T-helper 2 cell treated with Interferon-gamma antibody and Interleukin-4, amounts not matched to agents 5 μg/mL and 100 μg/mL, for 36 hours (primary cell): ENCODE measurements around the gene MYO9B.
"Not testable (repeated sequence)": the region's sequence is repeated elsewhere in the genome, so short reads cannot be mapped to it uniquely, and the experiment has no call there.

ENCODE experiments used
- DNase-seq: peaks from one replicate; pipeline ENCODE4 v3.0.0; 2021; ENCODE audit warnings: low spot score
- H3K27ac Mint-ChIP-seq: one replicate; pipeline ENCODE4 v1.8.0; 2021; ENCODE audit warnings: mild to moderate bottlenecking, mixed read lengths
- H3K27me3 Mint-ChIP-seq: one replicate; pipeline ENCODE4 v1.8.0; 2021; ENCODE audit warnings: low read depth, mixed read lengths
- H3K36me3 Mint-ChIP-seq: one replicate; pipeline ENCODE4 v1.8.0; 2021; ENCODE audit warnings: low read depth, mixed read lengths
- H3K4me1 Mint-ChIP-seq: one replicate; pipeline ENCODE4 v1.8.0; 2021; ENCODE audit warnings: low read depth, mixed read lengths
- H3K4me3 Mint-ChIP-seq: one replicate; pipeline ENCODE4 v1.8.0; 2022; ENCODE audit warnings: mild to moderate bottlenecking, moderate library complexity, mixed read lengths
- H3K9me3 Mint-ChIP-seq: one replicate; pipeline ENCODE4 v1.8.0; 2021; ENCODE audit warnings: mixed read lengths

MYO9B gene

GRCh38 chr19:17145546-17146497, 70.2 kb downstream of the MYO9B start:
- no peak overlapping the region for H3K27ac Mint-ChIP-seq
- peaks cover 17% of the 10 kb centered on the region for H3K4me1 Mint-ChIP-seq
- no peak overlapping the region for H3K4me3 Mint-ChIP-seq
- no peak for DNase-seq
- no peaks in the 10 kb centered on the region for H3K27me3 Mint-ChIP-seq
- no peaks in the 10 kb centered on the region for H3K9me3 Mint-ChIP-seq
- peaks cover 24% of the 10 kb centered on the region for H3K36me3 Mint-ChIP-seq

GRCh38 chr19:17148130-17148529, 72.6 kb downstream of the MYO9B start:
- H3K27ac Mint-ChIP-seq: no peak overlapping the region
- no peak overlapping the region for H3K4me3 Mint-ChIP-seq
- H3K36me3 Mint-ChIP-seq: peaks cover 21% of the 10 kb centered on the region
- H3K4me1 Mint-ChIP-seq: peaks cover 2% of the 10 kb centered on the region
- no peaks in the 10 kb centered on the region for H3K9me3 Mint-ChIP-seq
- no peaks in the 10 kb centered on the region for H3K27me3 Mint-ChIP-seq
- DNase-seq: no peak

- peaks cover 27% of the 10 kb centered on the region for H3K36me3 Mint-ChIP-seq
- H3K4me1 Mint-ChIP-seq: no peaks in the 10 kb centered on the region
- H3K27ac Mint-ChIP-seq: no peak overlapping the region
- no peaks in the 10 kb centered on the region for H3K9me3 Mint-ChIP-seq
- no peaks in the 10 kb centered on the region for H3K27me3 Mint-ChIP-seq
- H3K4me3 Mint-ChIP-seq: no peak overlapping the region
- no peak for DNase-seq
Observed at GRCh38 chr19:17149393-17150135, 74.0 kb downstream of the MYO9B start.

- Mint-ChIP-seq H3K27me3 (no peaks in the 10 kb centered on the region), H3K36me3 (peaks cover 28% of the 10 kb centered on the region), H3K4me1 (no peaks in the 10 kb centered on the region), H3K4me3 (no peak overlapping the region), H3K27ac (no peak overlapping the region), H3K9me3 (no peaks in the 10 kb centered on the region)
- DNase-seq: no peak
Observed at GRCh38 chr19:17153996-17154395, 78.4 kb downstream of the MYO9B start.

GRCh38 chr19:17155251-17155650, 79.7 kb downstream of the MYO9B start:
- H3K9me3 Mint-ChIP-seq: no peaks in the 10 kb centered on the region
- H3K36me3 Mint-ChIP-seq: peaks cover 40% of the 10 kb centered on the region
- H3K27ac Mint-ChIP-seq: no peak overlapping the region
- H3K27me3 Mint-ChIP-seq: no peaks in the 10 kb centered on the region
- H3K4me1 Mint-ChIP-seq: no peaks in the 10 kb centered on the region
- DNase-seq: no peak
- H3K4me3 Mint-ChIP-seq: no peak overlapping the region

- no peak for DNase-seq
- H3K4me1 Mint-ChIP-seq: no peaks in the 10 kb centered on the region
- no peaks in the 10 kb centered on the region for H3K27me3 Mint-ChIP-seq
- no peaks in the 10 kb centered on the region for H3K9me3 Mint-ChIP-seq
- H3K4me3 Mint-ChIP-seq: no peak overlapping the region
- H3K27ac Mint-ChIP-seq: no peak overlapping the region
- peaks cover 41% of the 10 kb centered on the region for H3K36me3 Mint-ChIP-seq
Observed at GRCh38 chr19:17156296-17156946, 80.8 kb downstream of the MYO9B start.

- Mint-ChIP-seq H3K27ac (no peak overlapping the region), H3K4me1 (no peaks in the 10 kb centered on the region), H3K27me3 (no peaks in the 10 kb centered on the region), H3K4me3 (no peak overlapping the region), H3K9me3 (no peaks in the 10 kb centered on the region), H3K36me3 (peaks cover 39% of the 10 kb centered on the region)
- DNase-seq: no peak
Observed at GRCh38 chr19:17156947-17157302, 81.3 kb downstream of the MYO9B start.

- Mint-ChIP-seq H3K36me3 (peaks cover 50% of the 10 kb centered on the region), H3K4me1 (no peaks in the 10 kb centered on the region), H3K27ac (no peak overlapping the region), H3K27me3 (no peaks in the 10 kb centered on the region), H3K9me3 (peaks cover 8% of the 10 kb centered on the region), H3K4me3 (no peak overlapping the region)
- DNase-seq: no peak
Observed at GRCh38 chr19:17158584-17158983, 83.0 kb downstream of the MYO9B start.

GRCh38 chr19:17159466-17160393, 84.2 kb downstream of the MYO9B start:
- H3K4me1 Mint-ChIP-seq: no peaks in the 10 kb centered on the region
- no peak overlapping the region for H3K27ac Mint-ChIP-seq
- no peak overlapping the region for H3K4me3 Mint-ChIP-seq
- no peaks in the 10 kb centered on the region for H3K27me3 Mint-ChIP-seq
- peaks cover 53% of the 10 kb centered on the region for H3K36me3 Mint-ChIP-seq
- H3K9me3 Mint-ChIP-seq: peaks cover 10% of the 10 kb centered on the region
- no peak for DNase-seq

- H3K9me3 Mint-ChIP-seq: peaks cover 10% of the 10 kb centered on the region
- H3K4me3 Mint-ChIP-seq: no peak overlapping the region
- DNase-seq: no peak
- no peak overlapping the region for H3K27ac Mint-ChIP-seq
- peaks cover 56% of the 10 kb centered on the region for H3K36me3 Mint-ChIP-seq
- H3K27me3 Mint-ChIP-seq: no peaks in the 10 kb centered on the region
- H3K4me1 Mint-ChIP-seq: no peaks in the 10 kb centered on the region
Observed at GRCh38 chr19:17160908-17161307, 85.3 kb downstream of the MYO9B start.

- not testable (repeated sequence) for DNase-seq, H3K27me3 Mint-ChIP-seq, H3K4me3 Mint-ChIP-seq, H3K27ac Mint-ChIP-seq, H3K4me1 Mint-ChIP-seq
- Mint-ChIP-seq H3K9me3 (peaks cover 10% of the 10 kb centered on the region), H3K36me3 (peaks cover 61% of the 10 kb centered on the region)
Observed at GRCh38 chr19:17162131-17162530, 86.6 kb downstream of the MYO9B start.

GRCh38 chr19:17162580-17162979, 87.0 kb downstream of the MYO9B start:
- Mint-ChIP-seq H3K27me3 (no peaks in the 10 kb centered on the region), H3K27ac (no peak overlapping the region), H3K36me3 (peaks cover 57% of the 10 kb centered on the region), H3K4me1 (no peaks in the 10 kb centered on the region), H3K4me3 (no peak overlapping the region), H3K9me3 (peaks cover 10% of the 10 kb centered on the region)
- DNase-seq: no peak

- Mint-ChIP-seq H3K36me3 (peaks cover 64% of the 10 kb centered on the region), H3K27me3 (no peaks in the 10 kb centered on the region), H3K4me1 (no peaks in the 10 kb centered on the region), H3K27ac (no peak overlapping the region), H3K9me3 (peaks cover 10% of the 10 kb centered on the region), H3K4me3 (no peak overlapping the region)
- DNase-seq: no peak
Observed at GRCh38 chr19:17163652-17164051, 88.1 kb downstream of the MYO9B start.
